Activated naive CD4-positive, alpha-beta T cell treated with anti-CD3 and anti-CD28 coated beads, Interleukin-2, amount 10 ng/mL, durations not matched to agents 7 days and 5 days (primary cell): ENCODE data around the gene PFN4.
"Not testable (repeated sequence)": the region's sequence is repeated elsewhere in the genome, so short reads cannot be mapped to it uniquely, and the experiment has no call there.

Source experiments
- CTCF ChIA-PET: fragments of 350-600 bp; sonication (Branson Sonifier 250); formaldehyde crosslinking; loops from one replicate; lab custom pipeline; 2021; ENCODE audit warnings: antibody characterized with exemption; lab: Charles Lee
- DNase-seq: peaks from one replicate; pipeline ENCODE4 v3.0.0-alpha.2; 2020
- H3K27ac Mint-ChIP-seq: one replicate; pipeline ENCODE4 v1.8.0; 2021; ENCODE audit warnings: mild to moderate bottlenecking, moderate library complexity, mixed read lengths
- H3K27me3 Mint-ChIP-seq: one replicate; pipeline ENCODE4 v1.8.0; 2021; ENCODE audit warnings: mild to moderate bottlenecking, mixed read lengths
- H3K36me3 Mint-ChIP-seq: one replicate; pipeline ENCODE4 v1.8.0; 2021; ENCODE audit warnings: mixed read lengths
- H3K4me1 Mint-ChIP-seq: one replicate; pipeline ENCODE4 v1.8.0; 2021; ENCODE audit warnings: mixed read lengths
- H3K4me3 Mint-ChIP-seq: one replicate; pipeline ENCODE4 v1.8.0; 2021; ENCODE audit warnings: mild to moderate bottlenecking, moderate library complexity, mixed read lengths
- H3K9me3 Mint-ChIP-seq: one replicate; pipeline ENCODE4 v1.8.0; 2021; ENCODE audit warnings: mixed read lengths

PFN4 gene, protein sequence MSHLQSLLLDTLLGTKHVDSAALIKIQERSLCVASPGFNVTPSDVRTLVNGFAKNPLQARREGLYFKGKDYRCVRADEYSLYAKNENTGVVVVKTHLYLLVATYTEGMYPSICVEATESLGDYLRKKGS

DNA sequence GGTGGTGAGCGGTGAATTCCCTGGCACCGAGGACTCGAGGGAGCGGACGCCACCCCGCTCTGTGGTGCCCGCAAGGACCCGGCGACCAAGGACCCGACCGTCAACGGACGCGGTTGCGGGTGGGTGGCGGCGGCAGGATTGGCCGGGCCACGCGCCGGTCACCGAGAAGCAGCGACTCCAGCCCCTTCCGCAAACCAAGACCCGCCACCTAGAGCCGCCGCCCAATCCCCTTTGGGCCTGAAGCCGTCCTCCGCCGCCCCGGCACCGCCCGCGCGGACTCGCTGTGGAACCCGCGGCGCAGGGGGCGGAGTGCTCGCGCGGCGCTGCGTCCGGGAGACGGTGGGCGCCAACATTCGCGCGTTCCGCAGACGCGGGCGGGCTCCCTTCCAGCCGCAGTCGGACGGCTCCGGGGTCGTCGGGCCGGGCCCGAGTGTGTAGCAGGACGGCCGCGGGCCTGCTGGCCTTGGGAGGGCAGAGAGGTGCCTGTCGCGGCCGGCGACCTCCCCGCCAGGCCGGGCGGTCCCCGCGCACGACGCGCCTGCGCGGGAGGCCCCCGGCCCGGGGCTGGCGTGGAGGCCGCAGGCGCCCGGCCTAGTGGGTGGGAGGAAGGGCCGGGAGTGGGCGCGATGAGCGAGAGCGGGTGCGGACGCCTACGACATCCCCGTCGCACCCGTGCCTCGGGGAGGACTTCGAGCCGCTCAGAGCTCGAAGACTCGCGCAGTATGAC lies at the start of gene PFN4, which contains the start of gene FAM228B:
Gene PFN4 (minus strand): TSS at position 140 of the 727 bp plus-strand sequence. CDS start 799 bp downstream, outside the sequence.
Gene FAM228B (plus strand): TSS at position 275 of the 727 bp plus-strand sequence. CDS start 893 bp downstream, outside the sequence.
- H3K27ac Mint-ChIP-seq = peak within 1 kb of the TSS; percentile 69
- no peaks in the 10 kb centered on the region for H3K9me3 Mint-ChIP-seq
- H3K36me3 Mint-ChIP-seq = no peaks in the 10 kb centered on the region
- H3K4me3 Mint-ChIP-seq = peak within 1 kb of the TSS; percentile 74
- CTCF ChIA-PET = interaction anchor here (0.8 to 1.6 kb wide), 5 partner anchors 39 to 591 kb away, joined by 3 to 5 read pairs (median 4); partner anchors contain the start of gene ATAD2B
- DNase-seq = peak; percentile 77
- peaks cover 15% of the 10 kb centered on the region for H3K4me1 Mint-ChIP-seq
- peaks cover 9% of the 10 kb centered on the region for H3K27me3 Mint-ChIP-seq

DNA sequence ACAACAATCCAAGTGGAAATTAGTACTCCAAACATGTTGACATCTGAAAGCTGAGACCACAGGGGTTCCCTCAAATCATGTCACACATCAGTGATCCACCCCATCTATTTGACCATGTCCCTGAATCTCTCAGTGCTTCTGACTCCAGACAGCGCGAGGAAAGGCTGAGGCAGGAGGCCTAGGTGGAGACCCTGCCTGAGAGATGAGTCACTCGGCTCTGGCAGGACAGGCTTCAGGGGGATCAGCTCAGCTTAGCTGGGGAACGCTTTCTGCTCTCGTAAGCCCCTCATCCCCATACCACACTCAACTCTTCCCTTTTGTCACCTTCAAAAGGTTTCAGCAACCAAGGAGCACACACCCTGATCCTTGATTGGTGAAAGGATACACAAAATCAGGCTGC lies 45.9 kb upstream of the PFN4 start:
- no peak for DNase-seq
- H3K27me3 Mint-ChIP-seq = peaks cover 29% of the 10 kb centered on the region
- no peaks in the 10 kb centered on the region for H3K4me1 Mint-ChIP-seq
- H3K36me3 Mint-ChIP-seq = no peaks in the 10 kb centered on the region
- no peaks in the 10 kb centered on the region for H3K9me3 Mint-ChIP-seq
- no peak overlapping the region for H3K4me3 Mint-ChIP-seq
- H3K27ac Mint-ChIP-seq = no peak overlapping the region
- CTCF ChIA-PET = no interaction called here

DNA sequence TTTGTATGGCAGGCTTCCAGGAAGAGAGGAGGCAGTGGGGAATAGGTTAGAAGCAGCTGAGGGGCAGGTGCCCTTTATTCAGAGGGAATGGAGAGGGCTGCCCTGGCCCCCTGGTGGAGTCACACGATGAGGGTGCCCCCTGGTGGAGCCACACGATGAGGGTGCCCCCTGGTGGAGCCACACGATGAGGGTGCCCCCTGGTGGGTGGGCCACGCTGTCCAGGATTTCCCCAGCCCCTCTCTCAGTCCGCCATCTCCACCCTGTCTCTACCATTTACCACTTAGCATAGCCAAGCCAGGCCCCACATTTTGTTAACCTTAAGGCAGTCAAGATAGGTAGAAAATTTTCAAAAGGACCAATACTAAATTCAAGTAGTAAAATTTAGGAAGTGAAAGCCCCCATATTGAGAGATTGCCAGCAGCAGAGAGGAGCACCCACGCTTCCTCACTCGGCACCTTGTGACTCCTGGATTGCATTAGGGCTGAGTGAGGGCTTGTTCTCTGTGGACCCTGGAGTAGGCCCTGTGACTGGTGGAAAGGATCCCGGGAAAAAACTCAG lies 41.4 kb upstream of the PFN4 start:
- Mint-ChIP-seq H3K4me1 (no peaks in the 10 kb centered on the region), H3K9me3 (no peaks in the 10 kb centered on the region), H3K36me3 (no peaks in the 10 kb centered on the region), H3K27ac (no peak overlapping the region), H3K4me3 (no peak overlapping the region), H3K27me3 (peaks cover 19% of the 10 kb centered on the region)
- DNase-seq = peak; percentile 62
- CTCF ChIA-PET = interaction anchor here (0.6 to 1.5 kb wide), 7 partner anchors 9 to 908 kb away, joined by 3 to 10 read pairs (median 3); partner anchors contain the start of gene ATAD2B

DNA sequence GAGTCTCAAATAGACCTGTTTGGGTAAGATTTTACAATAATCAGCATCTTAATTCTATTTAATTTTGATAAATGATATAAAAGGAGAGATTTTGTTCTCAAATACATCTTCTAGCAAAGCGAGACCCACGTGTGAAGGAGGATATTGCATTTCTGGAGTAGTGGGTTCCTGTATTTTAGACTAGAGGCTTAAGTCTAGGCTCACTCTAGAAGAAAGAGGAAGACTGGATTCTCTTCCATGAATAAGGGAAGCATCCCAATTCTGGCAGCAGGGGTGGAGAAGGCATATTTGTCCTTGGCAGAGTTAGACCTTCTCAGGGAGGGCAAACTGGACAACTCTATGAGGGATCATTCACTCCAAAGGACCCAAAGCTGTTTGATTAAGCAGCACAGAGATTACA lies 40.5 kb upstream of the PFN4 start:
- CTCF ChIA-PET = interaction anchor here (0.8 to 1.5 kb wide), 6 partner anchors 10 to 339 kb away, joined by 3 to 10 read pairs (median 4); partner anchors contain the start of genes ATAD2B and TP53I3
- H3K27ac Mint-ChIP-seq = no peak overlapping the region
- H3K4me1 Mint-ChIP-seq = no peaks in the 10 kb centered on the region
- DNase-seq = no peak
- no peaks in the 10 kb centered on the region for H3K9me3 Mint-ChIP-seq
- H3K27me3 Mint-ChIP-seq = peaks cover 17% of the 10 kb centered on the region
- no peak overlapping the region for H3K4me3 Mint-ChIP-seq
- no peaks in the 10 kb centered on the region for H3K36me3 Mint-ChIP-seq

- Mint-ChIP-seq H3K27me3 (peaks cover 16% of the 10 kb centered on the region), H3K4me3 (no peak overlapping the region), H3K9me3 (no peaks in the 10 kb centered on the region), H3K36me3 (no peaks in the 10 kb centered on the region), H3K27ac (no peak overlapping the region), H3K4me1 (no peaks in the 10 kb centered on the region)
- CTCF ChIA-PET = interaction anchor here (0.6 to 1.5 kb wide), 5 partner anchors 10 to 337 kb away, joined by 3 to 10 read pairs (median 4); partner anchors contain the start of genes ATAD2B and TP53I3
- DNase-seq = no peak
These were observed 40.1 kb upstream of the PFN4 start for GRCh38 chr2:24163186-24163585.

- no peaks in the 10 kb centered on the region for H3K4me1 Mint-ChIP-seq
- DNase-seq = no peak
- no peaks in the 10 kb centered on the region for H3K36me3 Mint-ChIP-seq
- no peak overlapping the region for H3K27ac Mint-ChIP-seq
- CTCF ChIA-PET = interaction anchor here (0.6 to 1.5 kb wide), 3 partner anchors 12 to 336 kb away, joined by 3 to 6 read pairs (median 4); partner anchors contain the start of gene TP53I3
- H3K4me3 Mint-ChIP-seq = no peak overlapping the region
- peaks cover 13% of the 10 kb centered on the region for H3K27me3 Mint-ChIP-seq
- no peaks in the 10 kb centered on the region for H3K9me3 Mint-ChIP-seq
These were observed 39.4 kb upstream of the PFN4 start for GRCh38 chr2:24162494-24162893.

DNA sequence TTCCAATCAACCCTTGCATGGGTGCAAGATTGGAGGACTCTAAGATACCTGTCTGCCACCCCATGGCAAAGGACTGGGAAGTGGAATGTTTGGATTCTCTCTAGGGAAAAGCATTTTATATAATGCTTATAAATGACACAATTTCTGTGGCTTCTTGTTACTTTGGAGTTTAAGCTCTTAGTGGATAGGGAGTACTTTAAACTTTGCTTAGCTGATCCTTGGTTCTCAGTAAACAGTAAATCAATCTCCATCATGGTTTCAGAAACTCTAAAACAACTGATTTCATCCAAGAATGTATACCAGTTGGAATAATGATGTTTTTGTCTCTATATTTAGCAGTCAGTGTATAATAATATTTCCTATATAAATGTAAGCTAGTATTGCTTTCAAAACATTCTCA lies 37.6 kb upstream of the PFN4 start:
- H3K4me3 Mint-ChIP-seq = no peak overlapping the region
- no peak for DNase-seq
- H3K27ac Mint-ChIP-seq = no peak overlapping the region
- CTCF ChIA-PET = interaction anchor here (1.0 kb wide), 1 partner anchor 10 kb away, joined by 4 read pairs; no protein-coding TSS in a partner anchor
- H3K27me3 Mint-ChIP-seq = peaks cover 9% of the 10 kb centered on the region
- no peaks in the 10 kb centered on the region for H3K4me1 Mint-ChIP-seq
- H3K36me3 Mint-ChIP-seq = no peaks in the 10 kb centered on the region
- no peaks in the 10 kb centered on the region for H3K9me3 Mint-ChIP-seq

DNA sequence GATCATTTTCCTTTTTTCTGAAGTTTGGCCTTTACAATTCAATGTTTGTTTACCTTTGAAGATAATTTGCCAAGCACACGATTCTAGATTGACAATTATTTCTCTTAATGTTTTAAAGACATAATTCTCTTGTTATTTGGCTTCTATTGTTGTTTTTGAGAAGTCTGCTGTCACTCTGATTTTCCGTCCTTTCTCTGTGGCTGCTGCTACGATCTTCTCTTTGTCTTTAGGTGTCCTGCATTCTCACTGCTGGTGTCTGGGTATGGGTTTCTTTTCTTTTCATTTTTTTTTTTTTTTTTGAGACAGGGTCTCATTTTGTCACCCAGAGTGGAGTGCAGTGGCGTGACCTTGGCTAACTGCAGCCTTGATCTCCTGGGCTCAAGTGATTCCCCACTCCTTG lies 36.6 kb upstream of the PFN4 start:
- DNase-seq = no peak
- Mint-ChIP-seq H3K27ac (no peak overlapping the region), H3K4me3 (no peak overlapping the region), H3K27me3 (peaks cover 7% of the 10 kb centered on the region), H3K36me3 (no peaks in the 10 kb centered on the region), H3K4me1 (no peaks in the 10 kb centered on the region), H3K9me3 (no peaks in the 10 kb centered on the region)
- CTCF ChIA-PET = no interaction called here

- H3K36me3 Mint-ChIP-seq = no peaks in the 10 kb centered on the region
- H3K4me3 Mint-ChIP-seq = no peak overlapping the region
- CTCF ChIA-PET = no interaction called here
These were observed 35.0 kb upstream of the PFN4 start for GRCh38 chr2:24158131-24158530.

GRCh38 chr2:24153478-24153877 lies 30.3 kb upstream of the PFN4 start:
- Mint-ChIP-seq H3K36me3 (no peaks in the 10 kb centered on the region), H3K4me1 (no peaks in the 10 kb centered on the region), H3K9me3 (peaks cover 3% of the 10 kb centered on the region), H3K27me3 (no peaks in the 10 kb centered on the region), H3K4me3 (no peak overlapping the region), H3K27ac (no peak overlapping the region)
- CTCF ChIA-PET = no interaction called here
- no peak for DNase-seq

More at GRCh38 chr2:24158131-24158530, 35.0 kb upstream of the PFN4 start:
- no peak for DNase-seq
- no peak overlapping the region for H3K27ac Mint-ChIP-seq
- H3K27me3 Mint-ChIP-seq = peaks cover 3% of the 10 kb centered on the region
- no peaks in the 10 kb centered on the region for H3K9me3 Mint-ChIP-seq
- no peaks in the 10 kb centered on the region for H3K4me1 Mint-ChIP-seq

DNA sequence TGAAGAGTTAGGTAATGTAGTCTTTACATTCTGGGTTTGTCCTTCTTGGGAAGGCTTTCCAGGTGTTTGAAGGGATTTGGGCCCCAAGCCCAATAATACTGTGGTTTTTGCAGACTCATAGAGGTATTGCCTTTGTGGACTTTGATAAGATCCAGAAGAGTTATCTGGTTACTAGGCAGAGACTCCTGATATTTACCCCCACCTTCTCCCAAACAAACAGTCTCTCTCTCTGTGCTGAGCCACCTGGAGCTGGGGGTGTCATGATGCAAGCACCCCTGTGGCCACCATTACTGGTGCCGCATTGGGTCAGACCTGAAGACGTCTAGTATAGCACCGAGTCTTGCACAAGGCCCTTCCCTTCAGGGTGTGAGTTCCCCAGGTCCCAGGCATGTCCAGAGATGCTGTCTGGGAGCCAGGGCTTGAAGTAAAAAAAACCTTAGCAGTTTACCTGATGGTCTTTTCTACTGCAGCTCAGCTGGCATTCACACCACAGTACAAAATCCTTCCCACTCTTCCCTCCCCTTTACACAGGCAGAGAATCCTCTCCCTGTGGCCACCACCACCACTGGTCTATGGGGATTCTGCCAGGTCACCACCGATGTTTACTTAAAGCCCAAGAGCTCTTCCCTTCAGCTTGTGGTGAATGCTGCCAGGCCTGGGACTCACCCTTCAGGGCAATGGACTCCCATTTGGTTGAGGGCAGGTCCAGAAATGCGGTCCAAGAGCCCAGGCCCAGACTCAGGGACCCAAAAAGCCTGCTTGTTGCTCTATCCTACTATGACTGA lies 29.5 kb upstream of the PFN4 start:
- Mint-ChIP-seq H3K27me3 (no peaks in the 10 kb centered on the region), H3K27ac (no peak overlapping the region), H3K36me3 (no peaks in the 10 kb centered on the region), H3K4me3 (no peak overlapping the region), H3K9me3 (peaks cover 8% of the 10 kb centered on the region), H3K4me1 (no peaks in the 10 kb centered on the region)
- CTCF ChIA-PET = no interaction called here
- DNase-seq = no peak

DNA sequence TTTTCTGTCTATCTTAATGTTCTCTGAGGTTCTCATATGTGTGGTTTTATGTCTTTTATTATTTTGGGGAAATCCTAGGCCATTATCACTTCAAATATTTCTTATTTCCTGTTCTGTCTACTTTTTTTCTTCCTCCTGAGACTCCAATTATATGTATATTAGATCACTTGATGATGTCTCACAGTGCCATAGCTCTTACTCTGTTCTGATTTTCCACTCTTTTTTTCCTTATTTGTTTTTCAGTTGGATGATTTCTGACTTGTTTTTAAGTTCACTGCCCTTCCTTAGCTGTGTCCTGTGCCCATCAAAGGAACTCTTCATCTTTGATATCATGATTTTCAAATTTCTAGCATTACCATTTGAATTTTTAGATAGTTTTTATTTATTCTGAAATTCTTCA lies 24.2 kb upstream of the PFN4 start:
- H3K9me3 Mint-ChIP-seq = peaks cover 17% of the 10 kb centered on the region
- no peak overlapping the region for H3K27ac Mint-ChIP-seq
- no peaks in the 10 kb centered on the region for H3K4me1 Mint-ChIP-seq
- H3K27me3 Mint-ChIP-seq = no peaks in the 10 kb centered on the region
- peaks cover 4% of the 10 kb centered on the region for H3K36me3 Mint-ChIP-seq
- CTCF ChIA-PET = no interaction called here
- DNase-seq = no peak
- H3K4me3 Mint-ChIP-seq = no peak overlapping the region

DNA sequence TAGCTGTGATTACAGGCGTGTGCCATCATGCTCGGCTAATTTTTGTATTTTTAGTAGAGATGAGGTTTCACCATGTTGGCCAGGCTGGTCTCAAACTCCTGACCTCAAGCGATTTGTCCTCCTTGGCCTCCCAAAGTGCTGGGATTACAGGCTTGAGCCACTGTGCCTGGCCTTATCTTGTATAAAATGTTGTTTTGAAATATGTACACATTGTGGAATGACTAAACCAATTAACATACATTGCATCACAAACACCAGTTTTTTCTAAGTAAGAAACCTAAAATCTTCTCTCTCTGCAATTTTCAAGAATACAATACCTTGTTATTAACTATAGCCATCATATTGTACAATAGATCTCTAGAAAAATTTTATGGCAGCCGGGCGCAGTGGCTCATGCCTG lies 17.2 kb upstream of the PFN4 start:
- H3K27me3 Mint-ChIP-seq, H3K9me3 Mint-ChIP-seq, H3K4me1 Mint-ChIP-seq, CTCF ChIA-PET, DNase-seq, H3K27ac Mint-ChIP-seq, H3K4me3 Mint-ChIP-seq, H3K36me3 Mint-ChIP-seq: not testable (repeated sequence)

DNA sequence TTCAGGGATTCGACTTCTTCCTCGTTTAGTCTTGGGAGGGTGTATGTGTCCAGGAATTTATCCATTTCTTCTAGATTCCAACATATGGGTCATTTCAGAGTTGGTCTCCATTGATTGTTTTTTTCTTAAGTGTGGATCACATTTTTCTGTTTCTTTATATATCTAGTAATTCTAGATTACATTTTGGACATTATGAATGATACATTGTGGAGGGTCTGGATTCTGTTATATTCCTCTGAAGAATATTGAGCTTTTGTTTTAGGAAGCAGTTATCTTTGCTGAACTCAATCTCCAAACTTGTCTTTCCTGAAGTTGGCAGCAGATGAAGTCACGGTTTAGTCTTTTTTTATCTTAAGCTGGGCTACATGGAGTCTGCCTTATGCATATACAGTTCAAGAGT lies 9.4 kb upstream of the PFN4 start:
- CTCF ChIA-PET = no interaction called here
- no peak overlapping the region for H3K27ac Mint-ChIP-seq
- H3K4me1 Mint-ChIP-seq = peaks cover 8% of the 10 kb centered on the region
- H3K4me3 Mint-ChIP-seq = no peak overlapping the region
- H3K36me3 Mint-ChIP-seq = peaks cover 2% of the 10 kb centered on the region
- peaks cover 11% of the 10 kb centered on the region for H3K9me3 Mint-ChIP-seq
- H3K27me3 Mint-ChIP-seq = peaks cover 4% of the 10 kb centered on the region
- no peak for DNase-seq
